H9 (cell line): ENCODE measurements around the gene VEGFC. TPM values are rescaled to one million over a fixed set of nuclear protein-coding genes. Genes with fewer than 3 reads are reported as not detected.

Experiments used
- DNase-seq: peaks from one replicate; pipeline ENCODE4 v3.0.0-alpha.2; 2017
- H2AFZ ChIP-seq: one replicate; pipeline ENCODE4 v1.6.1; 2013; ENCODE audit warnings: mild to moderate bottlenecking, low read length, control low read depth, moderate library complexity
- H2AK5ac ChIP-seq: 2 replicates; pipeline ENCODE4 v1.6.1; 2013; ENCODE audit warnings: low read length, control low read depth, mixed read lengths; ENCODE audit not compliant: insufficient read length
- H2BK120ac ChIP-seq: one replicate; pipeline ENCODE4 v1.6.1; 2013; ENCODE audit warnings: low read depth, mild to moderate bottlenecking, low read length, control low read depth, inconsistent platforms; ENCODE audit not compliant: poor library complexity, severe bottlenecking
- H2BK12ac ChIP-seq: 2 replicates; pipeline ENCODE4 v1.6.1; 2013; ENCODE audit warnings: low read length, control low read depth, mixed read lengths, low read depth; ENCODE audit not compliant: insufficient read length
- H2BK15ac ChIP-seq: 2 replicates; pipeline ENCODE4 v1.6.1; 2013; ENCODE audit warnings: low read depth, low read length, control low read depth
- H2BK20ac ChIP-seq: one replicate; pipeline ENCODE4 v1.6.1; 2013; ENCODE audit warnings: low read depth, mild to moderate bottlenecking, low read length, control low read depth, inconsistent platforms; ENCODE audit not compliant: poor library complexity, severe bottlenecking
- H2BK5ac ChIP-seq: 2 replicates; pipeline ENCODE4 v1.6.1; 2013; ENCODE audit warnings: low read length, control low read depth, mixed read lengths; ENCODE audit not compliant: insufficient read length
- H3K14ac ChIP-seq: 2 replicates; pipeline ENCODE4 v1.6.1; 2013; ENCODE audit warnings: low read length, control low read depth; ENCODE audit not compliant: insufficient read depth
- H3K18ac ChIP-seq: 2 replicates; pipeline ENCODE4 v1.6.1; 2013; ENCODE audit warnings: low read depth, mild to moderate bottlenecking, mixed read lengths, low read length, control low read depth; ENCODE audit not compliant: insufficient read length
- H3K23ac ChIP-seq: 2 replicates; pipeline ENCODE4 v1.6.1; 2013; ENCODE audit warnings: low read length, control low read depth, mixed read lengths, low read depth; ENCODE audit not compliant: insufficient read length
- H3K23me2 ChIP-seq: 2 replicates; pipeline ENCODE4 v1.6.1; 2013; ENCODE audit warnings: low read depth, mild to moderate bottlenecking, mixed read lengths, low read length, control low read depth; ENCODE audit not compliant: insufficient read length, poor library complexity, severe bottlenecking
- H3K27ac ChIP-seq: 2 replicates; pipeline ENCODE4 v1.5.1; 2013; ENCODE audit warnings: low read length, control low read depth, mixed read lengths, low read depth; ENCODE audit not compliant: insufficient read length
- H3K27me3 ChIP-seq: 2 replicates; pipeline ENCODE4 v1.6.1; 2013; ENCODE audit warnings: low read length, control low read depth, inconsistent platforms; ENCODE audit not compliant: insufficient read depth
- H3K4ac ChIP-seq: 2 replicates; pipeline ENCODE4 v1.6.1; 2013; ENCODE audit warnings: low read depth, mild to moderate bottlenecking, control low read depth, inconsistent platforms, low read length, moderate library complexity
- H3K4me1 ChIP-seq: 2 replicates; pipeline ENCODE4 v1.6.1; 2013; ENCODE audit warnings: low read length, control low read depth, inconsistent platforms; ENCODE audit not compliant: insufficient read depth
- H3K4me2 ChIP-seq: 2 replicates; pipeline ENCODE4 v1.6.1; 2013; ENCODE audit warnings: low read length, control low read depth, mixed read lengths; ENCODE audit not compliant: insufficient read length, insufficient read depth
- H3K56ac ChIP-seq: 2 replicates; pipeline ENCODE4 v1.6.1; 2013; ENCODE audit warnings: low read depth, mild to moderate bottlenecking, mixed read lengths, low read length, control low read depth; ENCODE audit not compliant: insufficient read length
- H3K79me1 ChIP-seq: 2 replicates; pipeline ENCODE4 v1.6.1; 2013; ENCODE audit warnings: low read depth, mild to moderate bottlenecking, moderate library complexity, low read length, control low read depth, inconsistent platforms; ENCODE audit not compliant: insufficient read depth, poor library complexity, severe bottlenecking
- H3K79me2 ChIP-seq: 2 replicates; pipeline ENCODE4 v1.6.1; 2013; ENCODE audit warnings: low read length, control low read depth, inconsistent platforms; ENCODE audit not compliant: insufficient read depth
- H3K9ac ChIP-seq: 2 replicates; pipeline ENCODE4 v1.6.1; 2013; ENCODE audit warnings: low read length, control low read depth, mixed read lengths; ENCODE audit not compliant: insufficient read length; ENCODE audit errors: extremely low read depth
- H3K9me3 ChIP-seq: one replicate; pipeline ENCODE4 v1.6.1; 2013; ENCODE audit warnings: low read depth, low read length, inconsistent platforms; ENCODE audit not compliant: control insufficient read depth
- H3T11ph ChIP-seq: one replicate; pipeline ENCODE4 v1.6.1; 2013; ENCODE audit warnings: mild to moderate bottlenecking, low read length, control low read depth, inconsistent platforms
- H4K20me1 ChIP-seq: one replicate; pipeline ENCODE4 v1.6.1; 2013; ENCODE audit not compliant: control insufficient read depth, insufficient read length, insufficient read depth
- H4K5ac ChIP-seq: 2 replicates; pipeline ENCODE4 v1.6.1; 2013; ENCODE audit warnings: low read depth, mild to moderate bottlenecking, mixed read lengths, low read length, control low read depth; ENCODE audit not compliant: insufficient read length
- H4K8ac ChIP-seq: replicated peaks from 2 replicates; pipeline ENCODE4 v1.6.1; 2013; ENCODE audit warnings: low read length, control low read depth, mixed read lengths, low read depth; ENCODE audit not compliant: insufficient read length
- H4K91ac ChIP-seq: 2 replicates; pipeline ENCODE4 v1.6.1; 2013; ENCODE audit warnings: low read depth, mild to moderate bottlenecking, moderate library complexity, mixed read lengths, low read length, control low read depth; ENCODE audit not compliant: insufficient read length
- H3K27ac Mint-ChIP-seq, 3 experiments: 2 replicates in 2 of 3; 3 replicates in 1 of 3; pipeline ENCODE4 v1.8.0; 2020 to 2021; ENCODE audit warnings: mixed read lengths in 3 of 3, mild to moderate bottlenecking in 1 of 3, moderate library complexity in 1 of 3
- H3K27me3 Mint-ChIP-seq: 2 replicates; pipeline ENCODE4 v1.8.0; 2021; ENCODE audit warnings: low read depth, mild to moderate bottlenecking, moderate library complexity, mixed read lengths
- H3K36me3 Mint-ChIP-seq, 3 experiments: 2 replicates in 2 of 3; 3 replicates in 1 of 3; pipeline ENCODE4 v1.8.0; 2020 to 2021; ENCODE audit warnings: low read depth in 3 of 3, mixed read lengths in 3 of 3; ENCODE audit not compliant: insufficient read depth in 1 of 3
- H3K4me1 Mint-ChIP-seq, 2 experiments: 2 replicates each; pipeline ENCODE4 v1.8.0; 2020; ENCODE audit warnings: mixed read lengths in 2 of 2
- H3K4me3 Mint-ChIP-seq, 2 experiments: 2 replicates in 1 of 2; 3 replicates in 1 of 2; pipeline ENCODE4 v1.8.0; 2020 to 2021; ENCODE audit warnings: mild to moderate bottlenecking in 2 of 2, mixed read lengths in 2 of 2, moderate library complexity in 1 of 2
- H3K9me3 Mint-ChIP-seq, 2 experiments: 2 replicates in 1 of 2; 3 replicates in 1 of 2; pipeline ENCODE4 v1.8.0; 2020; ENCODE audit warnings: mild to moderate bottlenecking in 2 of 2, mixed read lengths in 2 of 2, moderate library complexity in 1 of 2
- WGBS: extraction: QIAGEN DNeasy Blood & Tissue Kit; methylation state at CpG from one replicate; pipeline ENCODE4 v1.1.7; 2013; ENCODE audit warnings: missing lambda C conversion rate, low lambda C conversion rate, mixed read lengths; ENCODE audit not compliant: insufficient read length; ENCODE audit errors: extremely low coverage; 5-methylcytosine and 5-hydroxymethylcytosine counted together
- total RNA-seq: library from RNA; stranded (reverse); gene quantifications from 2 replicates; pipeline ENCODE4 v1.2.1, GENCODE V29; 2021
- TF ChIP-seq, protein P1 (sequence below): fragments of 200-600 bp; sonication (generic); conservative IDR thresholded peaks from 3 replicates; pipeline ENCODE4 v1.8.0; 2021; ENCODE audit warnings: antibody characterized with exemption, mild to moderate bottlenecking

VEGFC gene
- total RNA-seq, 1 experiment from 2014 or later = 0.46 TPM

DNA sequence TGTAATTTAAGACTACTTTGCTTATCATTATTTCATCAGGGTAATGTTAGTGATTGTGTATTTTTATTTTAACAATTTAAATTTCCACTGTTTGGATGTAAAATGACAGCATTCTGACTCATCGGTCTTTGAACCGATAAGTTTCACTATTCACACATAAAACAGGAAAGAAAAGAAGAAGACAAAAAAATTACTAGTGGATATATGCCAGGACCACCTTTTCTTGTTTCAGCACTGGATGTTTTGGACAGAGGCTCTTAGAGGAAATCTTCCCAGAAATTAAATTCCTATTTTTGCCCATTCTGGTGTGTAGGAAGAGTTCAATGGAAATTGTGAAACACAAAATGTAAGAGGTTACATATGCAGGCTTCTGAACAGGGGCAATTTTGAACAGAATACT lies 57.4 kb downstream of the VEGFC start:
- no peak overlapping the region for H2BK12ac ChIP-seq
- no peak for DNase-seq
- no peak overlapping the region for H3K27ac ChIP-seq
- H3K27ac Mint-ChIP-seq = no peak overlapping the region
- H3K9me3 Mint-ChIP-seq = no peaks in the 10 kb centered on the region
- peaks cover 0 to 5% of the 10 kb centered on the region in 2 experiments; a peak in 1 of 4 replicates for H3K4me1 Mint-ChIP-seq
- no peaks in the 10 kb centered on the region for H3K9me3 ChIP-seq
- TF ChIP-seq, protein P1, sequence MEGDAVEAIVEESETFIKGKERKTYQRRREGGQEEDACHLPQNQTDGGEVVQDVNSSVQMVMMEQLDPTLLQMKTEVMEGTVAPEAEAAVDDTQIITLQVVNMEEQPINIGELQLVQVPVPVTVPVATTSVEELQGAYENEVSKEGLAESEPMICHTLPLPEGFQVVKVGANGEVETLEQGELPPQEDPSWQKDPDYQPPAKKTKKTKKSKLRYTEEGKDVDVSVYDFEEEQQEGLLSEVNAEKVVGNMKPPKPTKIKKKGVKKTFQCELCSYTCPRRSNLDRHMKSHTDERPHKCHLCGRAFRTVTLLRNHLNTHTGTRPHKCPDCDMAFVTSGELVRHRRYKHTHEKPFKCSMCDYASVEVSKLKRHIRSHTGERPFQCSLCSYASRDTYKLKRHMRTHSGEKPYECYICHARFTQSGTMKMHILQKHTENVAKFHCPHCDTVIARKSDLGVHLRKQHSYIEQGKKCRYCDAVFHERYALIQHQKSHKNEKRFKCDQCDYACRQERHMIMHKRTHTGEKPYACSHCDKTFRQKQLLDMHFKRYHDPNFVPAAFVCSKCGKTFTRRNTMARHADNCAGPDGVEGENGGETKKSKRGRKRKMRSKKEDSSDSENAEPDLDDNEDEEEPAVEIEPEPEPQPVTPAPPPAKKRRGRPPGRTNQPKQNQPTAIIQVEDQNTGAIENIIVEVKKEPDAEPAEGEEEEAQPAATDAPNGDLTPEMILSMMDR = no peak
- no peak overlapping the region for H3K14ac ChIP-seq
- H3K4me2 ChIP-seq = no peak overlapping the region
- H3K79me1 ChIP-seq = no peaks in the 10 kb centered on the region
- no peak overlapping the region for H4K8ac ChIP-seq
- no peak overlapping the region for H3K4me3 Mint-ChIP-seq
- H2AK5ac ChIP-seq = no peak overlapping the region
- H3K79me2 ChIP-seq = no peaks in the 10 kb centered on the region
- no peak overlapping the region for H2BK20ac ChIP-seq
- no peaks in the 10 kb centered on the region for H4K20me1 ChIP-seq
- no peak overlapping the region for H3K23ac ChIP-seq
- H3K23me2 ChIP-seq = no peaks in the 10 kb centered on the region
- H4K91ac ChIP-seq = no peak overlapping the region
- H2BK15ac ChIP-seq = no peak overlapping the region
- H3K36me3 Mint-ChIP-seq = no peaks in the 10 kb centered on the region
- no peak overlapping the region for H2BK5ac ChIP-seq
- H3K18ac ChIP-seq = no peak overlapping the region
- no peaks in the 10 kb centered on the region for H3K4me1 ChIP-seq
- no CpG with 5 or more reads among the region's 2 CpGs for WGBS
- no peak overlapping the region for H4K5ac ChIP-seq
- H3K9ac ChIP-seq = no peak overlapping the region
- no peak overlapping the region for H3T11ph ChIP-seq
- H3K27me3 ChIP-seq = no peaks in the 10 kb centered on the region
- H2BK120ac ChIP-seq = no peak overlapping the region
- H2AFZ ChIP-seq = no peak overlapping the region
- no peaks in the 10 kb centered on the region for H3K27me3 Mint-ChIP-seq
- no peak overlapping the region for H3K4ac ChIP-seq
- H3K56ac ChIP-seq = no peak overlapping the region
